ENCODE data around the gene CDH7.

GRCh38 chr18:65761636-65762295 lies 11.0 kb downstream of the CDH7 start:
- no peak for TF ChIP-seq CTCF (conservative IDR thresholded peaks at IDR 0.05; ENCODE audit: low read depth, low read length)
- TF ChIP-seq EZH2phosphoT487 (IDR thresholded peaks at IDR 0.05; ENCODE audit: borderline replicate concordance, low read length), result no peak

Data from PC-3 (cell line).